Measurements from ENCODE around the gene NOX3. TPM values are rescaled to one million over a fixed set of nuclear protein-coding genes. Genes with fewer than 3 reads are reported as not detected.

NOX3 gene
- total RNA-seq, 6 experiments from 2014 or later = not detected

DNA sequence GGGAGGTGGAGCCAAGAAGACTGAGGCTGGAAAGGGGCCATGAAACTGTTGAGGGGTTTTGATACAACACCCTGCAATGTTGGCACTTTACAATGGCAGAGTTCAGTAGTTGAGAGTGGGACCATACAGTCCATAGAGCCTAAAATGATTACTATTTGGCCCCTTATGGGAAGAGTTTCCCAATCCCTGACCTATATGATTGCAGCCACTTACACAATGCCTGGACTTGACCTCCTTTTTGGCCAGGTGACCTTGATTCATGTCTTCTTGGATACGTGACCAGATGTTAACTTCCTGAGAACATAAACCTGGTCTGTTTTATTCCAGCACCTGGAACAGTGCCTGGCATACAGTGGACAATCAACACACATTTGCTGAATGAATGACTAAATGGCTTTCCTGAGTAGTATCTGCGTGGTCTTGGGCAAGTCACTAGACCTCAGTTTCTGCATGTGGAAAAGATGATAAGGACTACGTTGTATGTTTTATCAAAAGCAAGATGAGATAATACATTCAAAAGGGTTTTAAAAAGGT lies 58.4 kb downstream of the NOX3 start:
- intact Hi-C loops (cut with DNase I) = no loop called here
- TF ChIP-seq, protein P1, sequence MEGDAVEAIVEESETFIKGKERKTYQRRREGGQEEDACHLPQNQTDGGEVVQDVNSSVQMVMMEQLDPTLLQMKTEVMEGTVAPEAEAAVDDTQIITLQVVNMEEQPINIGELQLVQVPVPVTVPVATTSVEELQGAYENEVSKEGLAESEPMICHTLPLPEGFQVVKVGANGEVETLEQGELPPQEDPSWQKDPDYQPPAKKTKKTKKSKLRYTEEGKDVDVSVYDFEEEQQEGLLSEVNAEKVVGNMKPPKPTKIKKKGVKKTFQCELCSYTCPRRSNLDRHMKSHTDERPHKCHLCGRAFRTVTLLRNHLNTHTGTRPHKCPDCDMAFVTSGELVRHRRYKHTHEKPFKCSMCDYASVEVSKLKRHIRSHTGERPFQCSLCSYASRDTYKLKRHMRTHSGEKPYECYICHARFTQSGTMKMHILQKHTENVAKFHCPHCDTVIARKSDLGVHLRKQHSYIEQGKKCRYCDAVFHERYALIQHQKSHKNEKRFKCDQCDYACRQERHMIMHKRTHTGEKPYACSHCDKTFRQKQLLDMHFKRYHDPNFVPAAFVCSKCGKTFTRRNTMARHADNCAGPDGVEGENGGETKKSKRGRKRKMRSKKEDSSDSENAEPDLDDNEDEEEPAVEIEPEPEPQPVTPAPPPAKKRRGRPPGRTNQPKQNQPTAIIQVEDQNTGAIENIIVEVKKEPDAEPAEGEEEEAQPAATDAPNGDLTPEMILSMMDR (IDR thresholded peaks at IDR 0.05) = no peak
- no peak for TF ChIP-seq POLR2A (IDR thresholded peaks at IDR 0.05)
- ATAC-seq (no peak), DNase-seq (no peak)
- Histone ChIP-seq H3K4me3 (no peak overlapping the region), H3K36me3 (no peaks in the 10 kb centered on the region), H3K27ac (no peak overlapping the region), H3K27me3 (no peaks in the 10 kb centered on the region), H3K9me3 (no peaks in the 10 kb centered on the region), H3K4me1 (no peaks in the 10 kb centered on the region)
- WGBS (ENCODE audit: insufficient coverage, low coverage, low lambda C conversion rate, missing lambda C conversion rate) = 53% methylated on average over 3 of the region's 3 CpGs

GRCh38 chr6:155396605-155397004 lies 59.0 kb downstream of the NOX3 start:
- no peaks in the 10 kb centered on the region for H3K4me1 ChIP-seq
- TF ChIP-seq, protein P1 (IDR thresholded peaks at IDR 0.05) = no peak
- TF ChIP-seq POLR2A (IDR thresholded peaks at IDR 0.05) = no peak
- H3K36me3 ChIP-seq = no peaks in the 10 kb centered on the region
- ATAC-seq (no peak), DNase-seq (no peak)
- no peaks in the 10 kb centered on the region for H3K27me3 ChIP-seq
- intact Hi-C loops (cut with DNase I) = no loop called here
- H3K4me3 ChIP-seq = no peak overlapping the region
- no peaks in the 10 kb centered on the region for H3K9me3 ChIP-seq
- 60% methylated on average over 5 of the region's 5 CpGs for WGBS (ENCODE audit: insufficient coverage, low coverage, low lambda C conversion rate, missing lambda C conversion rate)
- no peak overlapping the region for H3K27ac ChIP-seq

DNA sequence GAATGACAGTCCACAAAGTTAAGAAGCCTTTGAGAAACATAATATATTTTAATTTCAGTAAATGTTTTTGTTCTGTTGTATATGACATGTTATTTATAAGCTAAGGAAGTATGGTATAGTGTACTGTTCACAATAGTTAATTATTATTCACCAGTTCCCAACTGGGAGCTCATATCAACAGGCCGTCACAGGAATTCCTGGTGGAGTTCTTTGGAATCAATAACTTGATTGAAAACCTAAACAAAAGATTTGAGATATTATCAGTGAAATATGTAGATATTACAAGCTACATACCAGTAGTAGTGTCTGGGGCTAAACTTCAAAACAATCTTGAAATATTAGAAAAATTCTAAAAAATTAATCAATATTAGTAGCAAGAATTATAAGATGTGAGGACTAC lies 60.3 kb downstream of the NOX3 start:
- Histone ChIP-seq H3K27me3 (no peaks in the 10 kb centered on the region), H3K4me3 (no peak overlapping the region), H3K27ac (no peak overlapping the region), H3K9me3 (no peaks in the 10 kb centered on the region), H3K36me3 (no peaks in the 10 kb centered on the region), H3K4me1 (no peaks in the 10 kb centered on the region)
- TF ChIP-seq, protein P1 (IDR thresholded peaks at IDR 0.05) = no peak
- TF ChIP-seq POLR2A (IDR thresholded peaks at IDR 0.05) = no peak
- ATAC-seq = no peak
- intact Hi-C loops (cut with DNase I) = no loop called here
- 20% methylated on average over 1 of the region's 1 CpG for WGBS (ENCODE audit: insufficient coverage, low coverage, low lambda C conversion rate, missing lambda C conversion rate)
- no peak for DNase-seq

- intact Hi-C loops (cut with DNase I) = no loop called here
- TF ChIP-seq, protein P1 (IDR thresholded peaks at IDR 0.05) = no peak
- no peak for TF ChIP-seq POLR2A (IDR thresholded peaks at IDR 0.05)
- no peaks in the 10 kb centered on the region for H3K4me1 ChIP-seq
- no peaks in the 10 kb centered on the region for H3K9me3 ChIP-seq
- H3K4me3 ChIP-seq = no peak overlapping the region
- no peak for ATAC-seq
- H3K36me3 ChIP-seq = no peaks in the 10 kb centered on the region
- 33% methylated on average over 3 of the region's 3 CpGs for WGBS (ENCODE audit: insufficient coverage, low coverage, low lambda C conversion rate, missing lambda C conversion rate)
- no peak for DNase-seq
- H3K27me3 ChIP-seq = no peaks in the 10 kb centered on the region
- H3K27ac ChIP-seq = no peak overlapping the region
Measured at GRCh38 chr6:155389130-155389529, 66.5 kb downstream of the NOX3 start.

- DNase-seq (no peak), ATAC-seq (no peak)
- TF ChIP-seq, protein P1 (IDR thresholded peaks at IDR 0.05) = no peak
- TF ChIP-seq POLR2A (IDR thresholded peaks at IDR 0.05) = no peak
- Histone ChIP-seq H3K27ac (no peak overlapping the region), H3K36me3 (no peaks in the 10 kb centered on the region), H3K27me3 (no peaks in the 10 kb centered on the region), H3K9me3 (no peaks in the 10 kb centered on the region), H3K4me3 (no peak overlapping the region), H3K4me1 (no peaks in the 10 kb centered on the region)
- intact Hi-C loops (cut with DNase I) = no loop called here
Measured at GRCh38 chr6:155388591-155388990, 67.0 kb downstream of the NOX3 start.
